GM10847 (cell line): Measurements from ENCODE around the gene WSCD2.

Experiments
- POLR2A ChIP-seq: IDR thresholded peaks from 2 replicates; pipeline ENCODE4 v1.6.1; 2011; ENCODE audit not compliant: insufficient read length; ENCODE audit errors: extremely low read depth

Gene WSCD2

GRCh38 chr12:108296945-108297344 is 167.9 kb downstream of the WSCD2 start:
- no peak for TF ChIP-seq POLR2A

GRCh38 chr12:108297424-108297823 is 168.3 kb downstream of the WSCD2 start:
- TF ChIP-seq POLR2A, result no peak

GRCh38 chr12:108297895-108298760 is 169.0 kb downstream of the WSCD2 start:
- no peak for TF ChIP-seq POLR2A

GRCh38 chr12:108298761-108299275 is 169.7 kb downstream of the WSCD2 start:
- TF ChIP-seq POLR2A, result no peak

GRCh38 chr12:108299516-108299915 is 170.4 kb downstream of the WSCD2 start:
- TF ChIP-seq POLR2A, result no peak
